ENCODE data around the gene HDAC1.

Gene HDAC1

GRCh38 chr1:32373996-32374592 is 82.2 kb downstream of the HDAC1 start:
- no peak for DNase-seq (ENCODE audit: low read depth in 2 of 2)

GRCh38 chr1:32376199-32376598 is 84.3 kb downstream of the HDAC1 start:
- DNase-seq (ENCODE audit: low read depth in 2 of 2): no peak

GRCh38 chr1:32377541-32378220 is 85.8 kb downstream of the HDAC1 start:
- no peak for DNase-seq (ENCODE audit: low read depth in 2 of 2)

GRCh38 chr1:32380057-32380456 is 88.2 kb downstream of the HDAC1 start:
- no peak for DNase-seq (ENCODE audit: low read depth in 2 of 2)
